ENCODE results near the gene STARD7.
"Not testable (repeated sequence)": the region's sequence is repeated elsewhere in the genome, so short reads cannot be mapped to it uniquely, and the experiment has no call there.

Gene STARD7

GRCh38 chr2:96163768-96164429, 44.7 kb downstream of the STARD7 start:
- DNase-seq (ENCODE audit: low spot score), result no peak

GRCh38 chr2:96163415-96163767, 45.2 kb downstream of the STARD7 start:
- DNase-seq (ENCODE audit: low spot score), result no peak

- DNase-seq (ENCODE audit: low spot score), result no peak
These were observed 46.7 kb downstream of the STARD7 start for GRCh38 chr2:96161898-96162297.

DNA sequence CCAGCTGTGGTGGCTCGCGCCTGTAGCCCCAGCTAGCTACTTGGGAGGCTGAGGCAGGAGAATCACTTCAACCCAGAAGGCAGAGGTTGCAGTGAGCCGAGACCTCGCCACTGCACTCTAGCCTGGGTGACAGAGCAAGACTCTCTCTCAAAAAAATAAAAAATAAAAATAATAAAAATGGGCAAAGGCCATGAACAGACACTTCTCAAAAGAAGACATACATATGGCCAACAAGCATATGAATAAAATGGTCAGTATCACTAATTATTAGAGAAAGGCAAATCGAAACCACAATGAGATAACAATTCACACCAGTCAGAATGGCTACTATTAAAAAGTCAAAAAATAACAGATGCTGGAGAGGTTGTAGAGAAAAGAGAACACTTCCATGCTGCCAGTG, 48.3 kb downstream of the STARD7 start:
- DNase-seq (ENCODE audit: low spot score), result not testable (repeated sequence)

DNA sequence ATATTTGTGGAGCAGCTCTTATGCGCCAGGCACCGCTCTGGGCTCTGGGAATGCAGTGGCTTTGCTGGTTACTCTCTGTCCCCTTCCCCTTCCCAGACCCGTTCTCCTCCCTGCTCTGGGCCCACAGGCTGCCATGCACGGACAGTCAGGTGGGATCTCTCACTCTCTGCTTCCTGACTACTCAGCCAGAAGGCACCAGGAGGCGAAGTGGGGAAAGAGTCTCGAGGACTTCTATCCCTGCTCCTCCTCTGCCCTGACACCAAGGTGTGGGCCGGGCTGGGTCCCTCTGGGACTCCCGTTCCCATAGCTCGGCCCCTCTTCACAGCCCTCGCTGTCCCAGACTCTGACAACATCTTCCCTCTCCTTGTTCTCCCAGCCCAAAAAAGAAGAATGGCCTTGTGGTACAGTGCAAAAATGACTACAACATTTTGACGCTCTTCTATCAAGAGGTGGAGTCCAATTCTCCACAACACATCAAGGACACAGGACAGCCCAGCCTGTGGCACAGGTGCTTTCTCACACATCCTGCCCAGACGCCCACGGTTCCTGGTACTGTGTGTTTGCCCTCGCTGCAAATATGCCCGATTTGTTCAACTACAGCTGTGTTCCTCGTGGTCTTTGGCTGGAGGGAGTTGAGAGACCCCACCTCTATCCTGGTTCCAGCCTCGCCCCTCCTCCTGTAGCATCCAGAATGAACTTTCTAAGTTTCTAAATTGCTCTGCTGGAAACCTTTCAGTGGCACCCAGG, 49.4 kb downstream of the STARD7 start:
- DNase-seq (ENCODE audit: low spot score), result no peak

DNA sequence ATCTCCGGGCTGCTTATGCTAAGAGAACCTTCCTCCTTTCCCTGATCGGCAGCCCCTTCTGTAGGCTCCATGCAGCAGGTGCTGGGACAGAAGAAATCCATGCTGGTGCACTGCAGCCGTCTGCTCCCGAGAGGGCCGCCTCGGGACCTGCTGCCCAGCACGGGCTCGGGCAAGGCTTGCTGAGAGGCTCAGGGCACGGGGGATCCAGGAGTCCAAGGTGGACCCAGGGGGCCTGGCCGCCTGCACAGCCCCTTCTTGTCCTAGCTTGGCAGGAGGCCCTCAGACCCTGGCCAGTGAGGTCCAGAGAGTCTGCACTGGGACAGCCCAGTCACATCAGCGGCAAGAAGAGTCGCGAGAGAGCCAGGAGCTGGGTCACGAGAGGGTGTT, 50.1 kb downstream of the STARD7 start:
- DNase-seq (ENCODE audit: low spot score), result peak; percentile 44

GRCh38 chr2:96157649-96158553, 50.7 kb downstream of the STARD7 start:
- DNase-seq (ENCODE audit: low spot score), result peak; percentile 38

DNA sequence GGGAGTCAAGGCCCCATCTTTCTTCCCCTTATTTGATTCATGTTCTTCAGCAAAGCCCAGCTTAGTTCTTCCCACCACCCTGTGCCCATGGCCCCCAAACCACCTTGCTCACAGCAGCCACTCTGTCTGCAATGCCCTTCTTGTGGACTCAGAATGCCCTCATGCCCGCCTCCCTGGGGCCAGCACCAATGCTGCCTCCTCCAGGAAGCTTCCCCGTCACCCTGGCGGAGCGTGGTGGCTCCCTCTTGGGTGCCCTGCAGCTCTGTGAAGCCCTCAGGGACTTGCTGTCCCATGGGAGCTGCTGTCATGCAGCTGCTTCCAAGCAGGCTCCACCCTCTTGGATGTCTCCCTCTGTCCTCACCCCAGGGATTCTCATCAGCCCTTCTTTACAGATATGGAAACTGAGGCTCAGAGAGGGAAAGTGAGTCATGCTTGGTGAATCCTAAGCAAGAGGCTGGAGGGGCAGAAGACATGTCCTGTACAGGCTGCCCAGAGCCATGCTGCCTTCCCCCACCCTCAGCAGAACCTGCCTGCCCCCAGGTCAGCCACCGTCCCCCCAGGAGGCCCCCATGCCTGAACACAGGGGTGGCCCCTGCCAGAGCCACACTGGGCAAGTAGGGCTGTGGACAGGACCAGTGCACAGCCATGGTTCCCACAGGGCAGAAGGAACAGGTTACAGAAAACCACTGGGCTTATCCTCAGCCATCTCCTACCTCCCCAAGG, 51.5 kb downstream of the STARD7 start:
- no peak for DNase-seq (ENCODE audit: low spot score)

DNA sequence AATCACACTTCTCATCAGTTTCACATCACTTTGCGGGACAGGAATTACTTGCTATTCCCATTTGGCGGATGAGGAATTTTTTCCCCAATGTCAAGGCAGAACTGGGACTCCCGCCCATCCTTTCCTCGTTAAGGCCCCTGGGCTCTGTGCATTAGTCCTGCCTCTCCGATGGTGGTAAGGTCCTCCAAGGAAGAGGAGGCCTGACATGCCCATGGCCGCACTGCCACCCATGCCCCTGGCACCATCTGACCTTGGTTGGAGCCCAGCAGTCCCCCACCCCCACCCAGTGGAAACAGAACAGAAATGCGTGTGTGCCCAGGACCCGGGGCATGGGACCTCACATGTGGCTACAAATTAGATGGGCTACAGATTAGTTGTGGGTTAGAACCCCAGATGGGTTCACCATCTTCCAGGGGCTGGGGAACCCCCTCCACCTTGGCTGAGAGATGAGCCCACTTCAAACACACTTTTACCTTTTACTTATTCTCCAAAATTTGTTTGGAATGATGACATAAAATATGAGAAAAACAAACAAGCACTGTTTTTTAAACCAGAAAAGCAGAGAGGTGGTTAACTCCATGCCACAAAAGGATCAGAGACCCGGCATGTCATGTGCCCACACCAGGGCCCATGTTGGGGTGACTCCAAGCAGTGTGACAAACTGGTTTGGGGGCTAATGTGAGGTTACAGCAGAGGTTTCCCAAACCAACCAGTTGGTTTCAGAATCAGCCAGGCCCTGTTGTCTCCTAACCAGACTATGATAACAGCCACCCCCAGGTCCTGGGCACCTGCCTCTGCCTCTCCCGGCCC, 52.4 kb downstream of the STARD7 start:
- DNase-seq (ENCODE audit: low spot score), result peak; percentile 31

DNA sequence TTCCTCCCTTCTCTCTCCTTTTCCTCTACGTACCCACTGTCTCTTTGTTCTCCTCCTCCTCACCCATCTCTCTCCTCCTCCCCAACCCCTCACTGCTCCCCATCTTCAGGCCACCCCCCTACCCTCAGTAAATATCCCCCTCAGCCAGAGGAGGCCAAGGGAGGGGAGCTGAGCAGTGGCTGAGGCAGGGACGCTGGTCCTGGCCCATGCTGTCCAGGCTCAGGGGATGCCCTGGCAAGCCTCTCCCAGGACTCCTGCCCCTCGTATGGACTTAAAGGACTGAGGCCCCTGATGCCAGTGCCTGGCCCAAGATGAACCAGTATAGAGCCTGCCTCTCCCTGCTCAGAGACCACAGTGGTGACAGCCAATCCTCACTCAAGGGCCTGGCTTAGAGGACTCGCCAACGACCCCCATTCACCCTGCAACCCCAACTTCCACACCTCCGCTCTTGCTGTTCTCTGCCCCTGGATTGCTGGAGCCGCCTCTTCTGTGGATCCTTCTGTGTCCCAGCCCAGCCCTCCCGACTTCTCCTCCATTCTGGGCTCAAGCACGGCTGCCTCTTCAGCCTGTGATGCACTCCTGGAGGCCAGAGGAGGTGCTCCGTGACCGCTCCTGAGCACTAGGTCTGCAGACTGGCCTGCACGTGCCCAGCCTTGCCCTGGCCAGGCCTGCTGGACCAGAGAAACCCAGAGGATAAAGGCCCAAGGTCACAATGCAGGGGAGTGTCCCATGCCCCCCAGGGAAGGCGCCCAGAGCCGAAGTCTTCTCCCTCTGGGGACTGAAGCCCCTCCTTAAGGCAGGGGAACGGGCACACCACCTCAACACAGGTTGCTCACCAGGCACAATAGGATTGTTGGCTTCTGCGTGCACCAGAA, 53.9 kb downstream of the STARD7 start:
- peak; percentile 46 for DNase-seq (ENCODE audit: low spot score)

DNA sequence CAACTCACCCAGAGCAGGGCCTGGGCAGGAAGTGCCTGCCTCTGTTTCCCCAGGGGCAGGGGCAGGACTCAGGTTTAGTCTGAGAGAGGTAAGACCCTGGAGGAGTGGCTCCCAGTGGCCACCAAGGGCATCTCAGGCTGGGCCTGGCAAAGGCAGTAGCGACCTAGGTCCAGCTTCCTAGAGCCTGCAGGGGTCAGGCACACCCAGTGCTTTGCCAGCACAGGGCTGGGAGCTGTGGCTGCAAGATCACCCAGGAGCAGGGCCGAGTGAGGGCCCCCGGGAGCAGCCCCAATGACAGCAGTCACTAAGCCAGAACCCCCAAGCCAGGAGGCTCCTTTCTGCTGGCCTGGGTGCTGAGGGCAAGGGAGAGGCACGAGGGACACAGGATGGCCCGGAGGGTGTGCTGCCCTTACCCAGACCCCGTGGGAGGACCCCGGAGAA, 54.6 kb downstream of the STARD7 start:
- DNase-seq (ENCODE audit: low spot score), result peak; percentile 45

- peak; percentile 45 for DNase-seq (ENCODE audit: low spot score)
These were observed 55.3 kb downstream of the STARD7 start for GRCh38 chr2:96153291-96153713.

- DNase-seq (ENCODE audit: low spot score), result peak; percentile 68
These were observed 56.1 kb downstream of the STARD7 start for GRCh38 chr2:96152304-96153161.

- DNase-seq (ENCODE audit: low spot score), result no peak
These were observed 56.9 kb downstream of the STARD7 start for GRCh38 chr2:96151595-96152303.

DNA sequence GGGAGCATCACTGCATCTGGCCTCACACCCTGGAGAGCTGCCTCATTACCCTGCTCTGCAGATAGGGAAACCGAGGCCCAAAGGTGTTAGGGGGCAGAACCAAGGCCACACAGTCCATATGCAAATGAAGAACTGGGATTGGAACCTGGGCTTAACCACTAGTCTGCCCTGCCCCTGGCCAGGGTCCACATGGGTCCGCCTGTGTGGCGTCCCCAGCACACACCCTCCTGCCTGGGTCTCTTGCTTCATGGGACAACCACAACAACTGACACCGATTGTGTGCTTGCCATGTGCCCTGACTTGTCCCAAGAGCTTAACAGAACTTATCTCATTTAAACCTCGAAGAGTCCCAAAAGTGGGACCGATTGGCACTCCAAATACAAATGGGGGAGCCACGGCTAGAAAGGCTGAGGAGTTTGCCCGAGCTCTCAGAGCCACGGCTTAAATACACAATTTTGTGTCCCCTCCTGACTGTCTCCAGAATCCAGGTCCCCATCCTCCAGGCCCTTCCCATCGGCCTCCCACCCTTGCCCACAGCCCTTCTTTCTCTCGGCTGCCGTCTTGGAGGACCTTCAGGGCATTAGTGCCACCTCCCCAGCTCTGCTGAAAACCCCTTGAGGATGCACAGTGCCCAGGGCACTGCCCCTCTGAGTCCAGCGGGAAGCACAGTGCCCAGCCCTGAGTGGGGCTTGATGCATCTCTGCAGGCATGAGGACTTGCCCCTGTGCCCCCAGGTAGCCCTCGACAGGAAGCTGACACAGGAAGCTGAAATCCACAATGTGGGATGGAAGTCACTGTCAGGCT, 57.6 kb downstream of the STARD7 start:
- no peak for DNase-seq (ENCODE audit: low spot score)

DNA sequence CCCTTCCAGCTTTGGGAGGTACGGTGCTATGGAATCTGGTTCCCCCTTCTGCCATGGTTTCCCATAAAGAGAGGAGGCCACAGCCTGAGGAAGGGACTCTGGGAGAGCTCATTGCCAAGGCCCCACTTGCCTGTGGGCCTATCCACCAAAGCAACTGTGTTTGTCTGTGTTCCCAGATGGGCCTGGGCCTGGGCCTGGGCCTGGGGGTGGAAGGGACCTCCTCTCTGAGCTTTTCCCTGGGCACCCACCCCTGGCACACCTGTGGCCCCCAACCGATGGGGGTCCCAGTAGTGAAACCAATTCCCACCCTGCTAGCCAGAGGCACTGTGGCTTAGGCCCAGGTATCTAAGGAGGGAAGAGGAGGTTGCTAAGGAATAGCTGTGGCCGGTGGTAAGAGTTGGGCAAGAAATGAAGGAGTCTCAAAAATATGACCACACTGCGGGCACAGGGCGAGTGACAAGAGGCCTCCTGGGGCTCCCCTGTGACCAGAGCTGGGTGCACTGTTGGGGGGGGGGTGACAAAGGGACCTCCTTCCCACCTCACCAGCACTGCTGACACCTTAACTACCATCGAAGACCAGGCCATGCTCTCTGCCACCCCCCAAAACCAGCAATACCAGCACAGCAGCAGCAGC, 58.5 kb downstream of the STARD7 start:
- DNase-seq (ENCODE audit: low spot score), result no peak

All from ecto neural progenitor cell (in vitro differentiated cells).